ENCODE measurements around the gene TMEM123.

GRCh38 chr11:102448869-102449224 is 3.7 kb downstream of the TMEM123 start:
- TF ChIP-seq POLR2AphosphoS5 (IDR thresholded peaks at IDR 0.05) (no peak), EP300 (IDR thresholded peaks at IDR 0.05) (no peak), POLR2A (IDR thresholded peaks at IDR 0.05) (no peak)
- TF ChIP-seq, protein P1, sequence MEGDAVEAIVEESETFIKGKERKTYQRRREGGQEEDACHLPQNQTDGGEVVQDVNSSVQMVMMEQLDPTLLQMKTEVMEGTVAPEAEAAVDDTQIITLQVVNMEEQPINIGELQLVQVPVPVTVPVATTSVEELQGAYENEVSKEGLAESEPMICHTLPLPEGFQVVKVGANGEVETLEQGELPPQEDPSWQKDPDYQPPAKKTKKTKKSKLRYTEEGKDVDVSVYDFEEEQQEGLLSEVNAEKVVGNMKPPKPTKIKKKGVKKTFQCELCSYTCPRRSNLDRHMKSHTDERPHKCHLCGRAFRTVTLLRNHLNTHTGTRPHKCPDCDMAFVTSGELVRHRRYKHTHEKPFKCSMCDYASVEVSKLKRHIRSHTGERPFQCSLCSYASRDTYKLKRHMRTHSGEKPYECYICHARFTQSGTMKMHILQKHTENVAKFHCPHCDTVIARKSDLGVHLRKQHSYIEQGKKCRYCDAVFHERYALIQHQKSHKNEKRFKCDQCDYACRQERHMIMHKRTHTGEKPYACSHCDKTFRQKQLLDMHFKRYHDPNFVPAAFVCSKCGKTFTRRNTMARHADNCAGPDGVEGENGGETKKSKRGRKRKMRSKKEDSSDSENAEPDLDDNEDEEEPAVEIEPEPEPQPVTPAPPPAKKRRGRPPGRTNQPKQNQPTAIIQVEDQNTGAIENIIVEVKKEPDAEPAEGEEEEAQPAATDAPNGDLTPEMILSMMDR (IDR thresholded peaks at IDR 0.05), result no peak

Data from suprapubic skin (tissue), 4 donors.